RWPE2 (cell line): ENCODE data around the gene NCOA3.
A peak's percentile ranks its signal among the peaks of the same experiment; 100 is the strongest.

Experiments
- ATAC-seq: fragments of 200-7000 bp; cut with Tn5 transposase; 3 replicates; pipeline ENCODE4 v1.9.1; 2021; ENCODE audit warnings: low read depth
- DNase-seq: peaks from one replicate; pipeline ENCODE4 v3.0.0-alpha.2; 2020; ENCODE audit warnings: low spot score
- H3K27ac ChIP-seq: fragments of 450-650 bp; 2 replicates; pipeline ENCODE4 v1.5.1; 2017; ENCODE audit warnings: mild to moderate bottlenecking; ENCODE audit not compliant: poor library complexity, severe bottlenecking
- H3K27me3 ChIP-seq: fragments of 250-450 bp; sonication (Bioruptor Pico); 2 replicates; pipeline ENCODE4 v1.5.1; 2021; ENCODE audit warnings: mild to moderate bottlenecking, moderate library complexity; ENCODE audit not compliant: insufficient read depth, poor library complexity, severe bottlenecking
- H3K36me3 ChIP-seq: fragments of 250-450 bp; sonication (Bioruptor Pico); 2 replicates; pipeline ENCODE4 v1.5.1; 2020; ENCODE audit warnings: low read depth, mild to moderate bottlenecking, moderate library complexity
- H3K4me1 ChIP-seq: fragments of 250-450 bp; sonication (Bioruptor Pico); 2 replicates; pipeline ENCODE4 v1.5.1; 2021; ENCODE audit warnings: mild to moderate bottlenecking, moderate library complexity; ENCODE audit not compliant: insufficient read depth, poor library complexity, severe bottlenecking
- H3K4me3 ChIP-seq: fragments of 250-450 bp; sonication (Bioruptor Pico); 2 replicates; pipeline ENCODE4 v1.5.1; 2021; ENCODE audit warnings: mild to moderate bottlenecking, moderate library complexity; ENCODE audit not compliant: severe bottlenecking
- H3K9me3 ChIP-seq: fragments of 250-450 bp; sonication (Bioruptor Pico); 2 replicates; pipeline ENCODE4 v1.5.1; 2021; ENCODE audit warnings: mild to moderate bottlenecking, moderate library complexity; ENCODE audit not compliant: severe bottlenecking
- CTCF ChIP-seq: fragments of 450-650 bp; IDR thresholded peaks from one replicate; pipeline ENCODE4 v1.5.1; 2017; ENCODE audit warnings: mild to moderate bottlenecking, moderate library complexity; ENCODE audit not compliant: poor library complexity, severe bottlenecking

The NCOA3 gene

GRCh38 chr20:47653869-47654268, 152.2 kb downstream of the NCOA3 start:
- ATAC-seq (no peak), DNase-seq (no peak)
- TF ChIP-seq CTCF = no peak
- H3K36me3 ChIP-seq = peaks cover 100% of the 10 kb centered on the region
- no peak overlapping the region for H3K4me3 ChIP-seq
- no peaks in the 10 kb centered on the region for H3K27me3 ChIP-seq
- no peak overlapping the region for H3K27ac ChIP-seq
- no peaks in the 10 kb centered on the region for H3K9me3 ChIP-seq
- H3K4me1 ChIP-seq = no peaks in the 10 kb centered on the region

GRCh38 chr20:47654370-47654769, 152.7 kb downstream of the NCOA3 start:
- Histone ChIP-seq H3K4me1 (no peaks in the 10 kb centered on the region), H3K9me3 (no peaks in the 10 kb centered on the region), H3K27me3 (no peaks in the 10 kb centered on the region), H3K36me3 (peaks cover 100% of the 10 kb centered on the region), H3K4me3 (no peak overlapping the region), H3K27ac (no peak overlapping the region)
- no peak for ATAC-seq
- TF ChIP-seq CTCF = no peak
- DNase-seq = no peak

GRCh38 chr20:47655635-47656034, 153.9 kb downstream of the NCOA3 start:
- ATAC-seq (no peak), DNase-seq (no peak)
- Histone ChIP-seq H3K4me3 (no peak overlapping the region), H3K36me3 (peaks cover 100% of the 10 kb centered on the region), H3K27me3 (no peaks in the 10 kb centered on the region), H3K27ac (no peak overlapping the region), H3K9me3 (no peaks in the 10 kb centered on the region), H3K4me1 (no peaks in the 10 kb centered on the region)
- no peak for TF ChIP-seq CTCF

GRCh38 chr20:47656318-47656717, 154.6 kb downstream of the NCOA3 start:
- H3K4me3 ChIP-seq = no peak overlapping the region
- DNase-seq (no peak), ATAC-seq (no peak)
- H3K27me3 ChIP-seq = no peaks in the 10 kb centered on the region
- no peak overlapping the region for H3K27ac ChIP-seq
- H3K36me3 ChIP-seq = peaks cover 100% of the 10 kb centered on the region
- TF ChIP-seq CTCF = no peak
- no peaks in the 10 kb centered on the region for H3K9me3 ChIP-seq
- no peaks in the 10 kb centered on the region for H3K4me1 ChIP-seq

- no peak for ATAC-seq
- Histone ChIP-seq H3K36me3 (peaks cover 99% of the 10 kb centered on the region), H3K27ac (no peak overlapping the region)
These were observed 158.4 kb downstream of the NCOA3 start for GRCh38 chr20:47659904-47660601.

More at GRCh38 chr20:47659904-47660601, 158.4 kb downstream of the NCOA3 start:
- H3K4me1 ChIP-seq = peaks cover 9% of the 10 kb centered on the region
- DNase-seq = peak; percentile 51
- no peak for TF ChIP-seq CTCF
- H3K9me3 ChIP-seq = no peaks in the 10 kb centered on the region
- H3K4me3 ChIP-seq = no peak overlapping the region
- H3K27me3 ChIP-seq = no peaks in the 10 kb centered on the region
